HG03378 (cell line): ENCODE measurements around the gene DLX1.
"Not testable (repeated sequence)": the region's sequence is repeated elsewhere in the genome, so short reads cannot be mapped to it uniquely, and the experiment has no call there.

Source experiments
- ATAC-seq: cut with Tn5 transposase; IDR thresholded peaks from one replicate; pipeline ENCODE4 v1.9.1; 2021; ENCODE audit warnings: mild to moderate bottlenecking, moderate library complexity; ENCODE audit not compliant: unreplicated experiment

Gene DLX1

DNA sequence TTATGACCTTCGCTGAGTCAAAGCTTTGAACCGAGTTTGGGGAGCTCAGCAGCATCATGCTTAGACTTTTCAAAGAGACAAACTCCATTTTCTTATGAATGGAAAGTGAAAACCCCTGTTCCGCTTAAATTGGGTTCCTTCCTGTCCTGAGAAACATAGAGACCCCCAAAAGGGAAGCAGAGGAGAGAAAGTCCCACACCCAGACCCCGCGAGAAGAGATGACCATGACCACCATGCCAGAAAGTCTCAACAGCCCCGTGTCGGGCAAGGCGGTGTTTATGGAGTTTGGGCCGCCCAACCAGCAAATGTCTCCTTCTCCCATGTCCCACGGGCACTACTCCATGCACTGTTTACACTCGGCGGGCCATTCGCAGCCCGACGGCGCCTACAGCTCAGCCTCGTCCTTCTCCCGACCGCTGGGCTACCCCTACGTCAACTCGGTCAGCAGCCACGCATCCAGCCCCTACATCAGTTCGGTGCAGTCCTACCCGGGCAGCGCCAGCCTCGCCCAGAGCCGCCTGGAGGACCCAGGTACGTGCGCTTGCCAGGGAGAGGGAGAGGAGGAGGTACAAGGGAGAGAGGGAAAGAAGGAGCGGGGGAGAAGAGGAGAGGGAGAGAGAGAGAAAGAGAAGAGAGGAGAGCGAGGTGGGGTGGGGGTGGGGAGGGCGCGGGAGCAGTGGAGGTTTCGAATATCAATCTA is at the start of gene DLX1:
TSS of gene DLX1 (plus strand) at position 48 of the 700 bp plus-strand sequence. CDS start at position 219, 171 bp downstream.
- ATAC-seq, result no peak

DNA sequence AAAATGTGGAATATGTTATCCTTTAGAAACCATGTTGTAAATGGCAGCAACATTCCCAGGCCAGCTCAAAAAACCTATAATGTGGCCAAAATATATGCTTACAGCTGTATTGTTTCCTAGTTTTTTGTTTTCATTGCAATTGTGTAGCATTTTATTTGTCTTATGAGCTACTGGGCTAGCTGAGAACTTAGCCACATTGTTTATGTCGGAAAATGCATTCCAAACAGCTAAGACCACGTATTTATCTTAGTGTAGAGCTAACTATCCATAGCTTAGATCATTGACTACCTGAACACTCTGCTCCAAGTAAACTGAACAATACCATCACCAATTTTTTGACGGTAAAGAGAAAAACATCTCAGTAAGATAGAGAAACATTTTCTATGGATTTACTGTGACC is 47.2 kb upstream of the DLX1 start:
- no peak for ATAC-seq

DNA sequence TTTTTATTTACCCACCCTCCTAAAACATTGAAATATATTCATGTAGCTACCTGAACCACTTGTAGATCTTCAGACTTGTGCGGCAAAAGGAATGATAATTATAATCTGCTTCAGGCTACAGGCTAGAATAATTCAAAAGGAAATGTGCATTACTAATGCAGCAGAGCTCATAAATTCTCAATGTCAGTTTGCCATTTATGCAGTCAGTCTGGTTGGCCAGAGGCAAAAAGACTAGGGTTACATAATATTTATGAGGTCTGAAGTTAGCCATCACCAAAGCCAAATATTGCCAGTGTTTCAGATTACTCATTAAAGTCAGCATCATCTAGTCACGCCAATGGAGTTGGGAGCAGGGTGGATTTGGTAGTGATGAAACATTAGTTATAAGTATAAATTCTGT is 46.7 kb upstream of the DLX1 start:
- no peak for ATAC-seq

DNA sequence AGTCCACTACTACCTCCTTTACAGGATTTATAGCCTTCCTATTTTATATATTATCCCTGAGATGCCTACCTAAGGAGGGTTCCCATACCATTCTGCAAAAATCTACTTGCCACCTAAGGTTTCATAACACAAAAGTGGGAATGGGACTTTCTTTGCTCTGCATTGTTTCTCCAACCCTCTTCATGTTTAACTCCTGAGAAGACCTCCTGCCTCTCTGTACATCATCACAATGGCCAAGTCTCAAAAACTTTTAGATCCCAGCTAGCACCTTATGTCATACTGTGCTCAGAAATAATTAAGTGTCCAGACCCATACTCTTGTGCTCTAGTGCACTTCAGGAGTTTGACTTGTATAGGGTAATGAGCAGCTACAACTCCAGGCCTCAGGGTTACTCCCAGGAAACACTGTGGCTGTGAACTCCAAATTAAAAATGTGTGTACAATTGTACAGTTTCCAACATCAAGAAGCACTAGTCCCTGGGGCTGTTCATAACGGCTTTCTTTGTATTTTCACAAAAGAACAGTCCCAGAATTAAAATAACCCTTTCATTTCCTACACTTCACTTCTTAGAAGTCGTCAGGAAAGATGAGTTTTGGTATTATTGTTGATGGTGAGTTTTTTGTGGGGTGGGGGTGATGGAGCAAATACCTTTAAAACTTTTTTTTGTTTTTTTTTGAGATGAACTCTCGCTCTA is 46.1 kb upstream of the DLX1 start:
- no peak for ATAC-seq

DNA sequence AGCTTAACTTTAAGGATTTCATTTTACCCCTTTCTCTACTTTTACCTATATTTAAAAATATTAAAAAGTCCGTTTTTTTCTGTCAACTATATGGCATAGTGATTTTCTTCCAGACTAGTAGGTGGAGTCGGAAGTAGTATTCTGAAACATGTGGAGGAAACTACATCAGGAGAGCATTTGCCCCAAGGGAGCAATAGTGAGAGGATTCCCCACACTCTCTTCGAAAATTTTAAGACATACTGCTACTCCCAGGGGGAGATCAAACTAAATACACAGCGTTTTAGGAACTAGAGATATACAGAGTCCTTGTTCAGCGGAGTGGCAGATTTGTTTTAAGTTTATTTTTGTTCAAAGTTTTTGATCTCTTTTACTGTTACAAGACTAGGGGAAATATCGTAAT is 45.0 kb upstream of the DLX1 start:
- no peak for ATAC-seq

DNA sequence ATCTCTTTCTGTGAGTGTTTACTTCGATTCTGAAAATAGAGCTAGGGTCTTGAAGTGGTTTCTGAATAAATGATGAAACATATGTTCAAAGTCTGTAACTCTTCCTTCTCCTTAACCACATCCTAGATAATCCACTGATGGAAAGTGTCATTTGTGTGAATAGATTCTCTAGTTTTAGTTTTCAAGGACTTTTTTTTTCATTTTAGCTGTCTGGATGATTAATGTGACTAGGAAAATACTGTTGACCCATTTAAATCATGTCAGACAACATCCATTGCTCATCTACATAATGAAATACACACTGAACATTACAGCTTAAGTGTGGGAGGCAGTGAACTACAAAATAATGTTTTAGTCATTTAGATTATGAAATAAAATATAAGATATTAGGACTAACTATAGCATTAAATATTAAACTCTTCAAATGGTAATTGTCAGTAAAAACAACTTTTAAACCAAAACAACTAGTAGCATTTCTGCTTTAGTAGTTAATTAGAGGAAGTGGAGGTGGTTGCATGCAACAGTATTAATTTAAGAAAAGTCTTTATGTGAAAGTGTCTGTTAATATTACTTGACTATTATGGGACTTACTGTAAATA is 39.1 kb upstream of the DLX1 start:
- ATAC-seq, result no peak

DNA sequence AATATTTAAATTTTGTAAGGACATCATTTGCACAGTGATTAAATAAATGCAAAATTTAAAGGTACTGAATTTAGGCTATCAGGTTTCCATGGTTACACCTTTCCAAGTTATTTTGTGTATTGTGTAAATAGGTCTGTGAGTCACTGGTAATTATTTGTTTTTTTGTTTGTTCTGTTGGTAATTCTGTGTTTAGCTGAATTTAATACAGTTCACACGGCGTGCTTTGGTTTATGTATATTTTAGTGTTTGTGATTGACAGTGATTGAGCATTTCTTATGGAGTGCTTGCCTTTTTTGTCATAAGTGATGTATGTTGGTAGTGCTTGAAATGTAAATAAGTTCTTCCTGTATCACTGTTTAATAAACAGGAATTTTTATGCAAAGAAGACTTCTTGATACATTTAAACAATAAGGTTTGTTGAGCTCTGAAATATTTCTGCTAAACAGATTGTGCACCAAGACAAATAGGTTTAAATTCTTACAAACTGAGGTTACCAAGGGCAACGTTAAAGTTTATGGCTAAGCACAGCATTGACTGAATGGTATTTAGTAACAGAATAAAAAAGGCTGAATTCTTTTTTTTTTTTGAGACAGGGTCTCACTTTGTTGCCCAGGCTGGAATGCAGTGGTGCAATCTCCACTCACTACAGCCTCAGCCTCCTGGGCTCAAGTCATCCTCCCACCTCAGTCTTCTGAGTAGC is 38.3 kb upstream of the DLX1 start:
- ATAC-seq, result no peak

DNA sequence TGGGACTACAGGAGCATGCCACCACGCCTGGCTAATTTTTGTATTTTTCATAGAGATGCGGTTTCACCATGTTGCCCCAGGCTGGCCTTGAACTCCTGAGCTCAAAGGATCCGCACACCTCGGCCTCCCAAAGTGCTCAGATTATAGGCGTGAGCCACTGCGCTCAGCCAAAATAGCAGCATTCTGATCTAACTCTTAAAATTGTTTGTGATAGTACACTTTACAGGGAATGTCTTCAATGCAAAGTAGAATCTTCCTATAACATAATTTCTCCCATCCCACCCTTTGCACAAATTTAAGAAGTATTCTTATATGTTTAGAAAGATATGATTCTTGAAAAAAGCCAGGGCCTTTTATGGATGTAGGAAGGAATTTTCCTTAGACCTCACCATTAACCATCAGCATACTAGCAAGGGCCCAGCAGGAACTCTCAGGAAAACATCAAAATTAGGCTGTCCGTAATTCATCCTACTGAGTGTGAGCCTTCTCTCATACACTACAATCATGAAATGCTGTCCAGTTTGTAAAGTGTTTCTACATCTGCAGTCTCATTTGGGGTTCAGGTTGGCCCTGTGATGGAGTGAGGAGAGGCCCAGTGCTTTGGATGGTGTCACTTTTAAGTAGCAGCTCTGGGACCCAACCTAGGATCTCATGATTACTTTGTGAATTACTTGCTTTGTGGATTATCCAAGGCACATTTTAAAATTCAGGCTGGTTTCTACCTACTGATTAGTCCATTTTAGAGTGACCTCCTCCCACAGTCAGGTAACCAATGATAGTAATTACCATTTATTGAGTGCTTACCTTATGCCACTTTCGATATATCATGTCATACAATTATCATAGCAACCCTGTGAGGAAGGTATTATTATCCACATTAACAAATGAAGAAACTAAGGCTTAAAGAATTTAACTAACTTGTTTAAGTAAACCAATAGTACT is 37.5 kb upstream of the DLX1 start:
- ATAC-seq, result no peak

DNA sequence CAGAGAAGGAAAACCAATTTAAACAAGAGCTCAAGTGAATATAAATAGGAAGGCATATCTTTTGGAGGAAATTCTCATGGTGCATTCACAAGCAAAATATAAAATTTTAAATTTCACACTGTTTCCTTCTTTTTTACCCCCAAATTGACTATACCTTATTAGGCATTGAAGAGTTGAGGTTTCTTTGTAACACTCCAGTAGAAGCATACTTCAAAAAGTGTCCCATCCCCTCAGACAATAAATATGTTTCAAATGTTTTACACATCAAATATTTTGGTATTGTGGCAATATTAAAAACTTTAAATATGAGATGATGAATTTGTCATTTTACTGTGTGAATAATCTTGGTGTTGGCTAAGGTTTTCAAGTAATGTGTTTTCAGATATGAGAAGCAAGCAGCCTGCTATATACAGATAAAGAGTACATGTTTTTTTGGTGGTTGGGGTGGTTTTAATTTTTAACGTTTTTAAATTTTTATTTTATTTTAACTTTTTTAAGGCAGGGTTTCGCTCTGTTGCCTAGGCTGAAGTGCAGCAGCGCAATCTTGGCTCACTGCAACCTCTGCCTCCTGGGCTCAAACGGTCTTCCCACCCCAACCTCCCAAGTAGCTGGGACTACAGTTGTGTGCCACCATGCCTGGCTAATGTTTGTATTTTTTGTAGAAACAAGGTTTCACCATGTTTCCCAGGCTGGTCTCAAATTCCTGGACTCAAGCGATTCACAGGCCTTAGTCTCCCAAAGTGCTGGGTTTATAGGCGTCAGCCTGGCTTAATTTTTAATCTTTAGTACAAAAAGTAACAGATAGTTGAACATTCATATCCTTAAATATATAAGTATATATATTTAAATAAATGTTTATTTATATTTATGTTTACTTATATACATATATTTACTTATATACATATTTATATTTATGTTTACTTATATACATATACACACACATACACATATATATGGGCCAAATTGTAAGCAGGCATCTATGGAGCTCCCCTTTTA is 36.5 kb upstream of the DLX1 start:
- no peak for ATAC-seq

DNA sequence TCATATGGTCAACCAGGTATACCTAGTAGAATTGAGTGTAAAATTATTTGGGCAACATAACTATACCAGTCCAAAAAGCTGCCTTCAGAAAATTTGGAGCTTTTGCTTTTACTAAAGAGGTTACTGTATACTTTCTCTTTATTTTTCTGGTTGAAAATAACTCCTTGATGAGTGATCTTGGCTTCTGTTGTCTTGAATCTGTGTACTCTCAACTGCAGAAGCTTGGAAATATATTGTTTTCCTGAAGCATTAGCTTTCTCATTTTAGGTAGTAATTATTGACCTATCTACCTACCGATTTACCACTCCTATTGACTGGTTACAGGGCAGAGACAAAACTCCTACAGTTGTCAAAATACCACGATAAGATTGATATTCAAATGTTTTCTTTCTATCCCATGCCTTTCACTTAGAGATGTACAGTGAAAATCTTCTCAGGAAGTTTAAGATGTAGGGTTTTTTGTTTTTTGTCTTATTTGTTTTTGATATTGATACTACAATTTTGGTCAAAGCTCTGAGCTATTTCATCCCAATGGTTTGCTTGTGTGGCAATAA is 35.7 kb upstream of the DLX1 start:
- ATAC-seq, result no peak

DNA sequence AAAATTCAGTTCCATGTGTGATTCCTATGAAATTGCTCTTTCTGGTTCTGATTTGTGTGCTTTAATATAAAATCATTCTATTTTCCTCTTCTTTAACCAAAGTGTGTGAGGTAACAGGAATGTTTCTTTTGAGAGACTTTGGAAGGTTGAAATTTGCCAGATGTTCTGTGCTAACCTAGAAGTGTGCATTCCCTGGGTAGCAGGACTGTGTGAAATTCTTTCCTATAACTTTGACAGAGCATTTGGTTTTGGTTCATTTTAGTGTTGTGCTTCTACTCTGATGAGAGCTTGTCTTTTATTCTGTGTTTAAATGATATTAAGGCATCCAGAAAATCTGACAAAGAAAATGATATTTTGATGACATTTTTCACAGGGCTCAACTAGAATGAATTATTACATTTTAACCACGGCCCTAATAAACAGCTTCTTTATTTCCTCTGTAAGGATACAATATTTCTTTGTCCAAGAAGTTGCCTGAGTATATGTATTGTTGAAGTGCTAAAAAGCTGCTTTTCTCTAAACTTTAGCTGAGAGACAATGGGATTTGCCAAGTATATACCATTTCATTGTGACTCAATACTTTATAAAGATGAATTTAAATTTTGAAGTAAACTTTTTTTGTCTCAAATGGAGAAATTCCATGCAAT is 34.7 kb upstream of the DLX1 start:
- ATAC-seq, result no peak

DNA sequence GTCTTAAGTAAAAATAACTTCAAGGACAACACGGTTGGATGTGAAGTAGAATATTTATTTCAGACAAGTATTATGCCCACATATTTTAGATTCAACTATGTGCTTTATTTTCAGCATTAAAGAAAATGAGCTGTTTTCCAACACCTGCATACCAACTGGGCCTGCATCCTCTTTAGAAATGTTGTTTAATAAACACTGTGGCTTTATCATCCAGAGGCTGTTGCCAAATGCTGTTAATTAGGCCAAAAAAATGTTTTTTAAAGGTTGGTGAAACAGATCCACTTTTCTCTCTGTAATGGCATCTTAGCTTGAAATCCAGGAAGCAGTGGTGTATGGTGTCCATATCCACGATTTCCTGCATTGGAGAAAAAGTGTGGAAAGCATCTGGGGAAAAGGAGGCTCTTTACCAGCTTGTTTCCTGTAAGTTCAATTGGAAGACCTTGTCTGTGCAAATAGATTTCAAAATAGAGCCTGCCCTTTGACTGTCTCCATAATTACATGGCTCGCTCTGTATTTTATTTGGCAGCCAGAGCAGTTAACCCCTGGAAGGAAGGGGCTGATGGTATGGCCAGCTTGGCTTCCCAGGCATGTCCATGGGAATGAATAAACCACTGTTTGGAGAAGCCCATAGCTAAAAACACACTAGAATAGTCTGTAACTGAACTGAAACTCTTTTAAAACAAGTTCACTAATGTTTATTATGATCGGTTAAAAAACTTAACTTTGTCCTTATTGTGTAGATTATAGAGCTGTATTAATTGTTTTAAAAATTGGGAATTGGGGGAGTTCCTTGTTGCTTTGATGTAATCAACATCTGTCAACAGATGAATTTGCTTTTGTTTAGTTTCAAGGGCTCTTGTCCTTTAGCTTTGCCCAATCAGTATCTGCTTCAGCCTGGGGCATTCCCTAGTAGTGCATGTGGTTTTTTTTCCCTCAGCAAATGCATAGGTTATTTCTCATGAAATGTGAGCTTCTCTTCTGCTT is 33.0 kb upstream of the DLX1 start:
- ATAC-seq, result no peak

DNA sequence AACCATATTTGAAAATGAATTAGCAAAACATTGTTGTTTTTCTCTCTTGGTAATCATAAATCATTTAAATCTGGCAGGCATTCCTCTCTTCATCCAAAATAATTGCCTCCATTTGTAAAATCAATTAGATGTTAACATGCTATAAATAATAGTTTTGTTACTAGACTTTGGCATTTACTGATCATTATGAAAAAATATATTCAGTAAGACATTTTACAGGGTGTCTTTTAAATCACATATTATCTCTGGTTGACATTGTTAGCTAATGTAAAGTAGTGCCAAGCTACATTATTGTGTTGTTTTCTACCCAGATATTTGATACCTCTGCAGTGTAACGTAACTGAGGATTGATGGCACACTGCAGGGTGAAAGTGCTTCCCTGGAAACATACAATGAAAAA is 31.8 kb upstream of the DLX1 start:
- no peak for ATAC-seq

DNA sequence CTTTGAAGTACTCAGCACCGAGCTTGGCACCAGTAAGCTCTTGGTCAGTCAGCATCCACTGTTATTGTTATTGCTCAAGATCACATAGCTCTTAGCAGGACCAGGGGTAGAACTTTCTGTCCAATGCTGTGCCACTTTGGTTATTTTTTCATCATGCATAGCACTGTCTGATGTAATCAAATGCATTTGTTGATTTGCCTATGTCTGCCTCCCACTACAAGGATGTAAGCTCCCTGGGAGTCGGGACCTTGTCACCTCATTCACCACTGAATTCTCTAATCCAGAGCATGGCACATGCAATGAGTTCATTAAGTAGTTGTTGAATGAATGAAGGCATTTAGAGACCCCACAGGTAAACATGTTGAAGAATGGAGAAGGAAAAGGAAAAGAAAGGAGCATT is 29.0 kb upstream of the DLX1 start:
- ATAC-seq, result no peak

DNA sequence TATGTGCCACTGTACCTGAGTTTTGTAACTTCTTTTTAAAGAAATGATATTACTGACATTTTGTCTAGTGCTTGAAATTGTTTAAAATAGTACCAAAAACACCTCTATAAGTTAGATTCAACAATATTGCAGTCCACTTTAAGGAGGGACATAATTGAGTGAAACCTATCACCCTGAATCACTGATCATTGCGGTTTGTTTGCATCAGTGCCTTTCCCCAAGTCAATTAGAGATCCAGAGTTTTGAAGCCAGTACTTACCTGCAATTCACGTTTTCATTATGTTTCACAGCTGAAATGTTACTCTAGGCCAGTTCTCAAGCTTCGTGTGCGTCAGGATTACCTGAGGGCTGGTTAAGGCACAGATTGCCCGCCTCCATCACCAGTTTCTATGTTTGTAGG is 26.6 kb upstream of the DLX1 start:
- no peak for ATAC-seq

DNA sequence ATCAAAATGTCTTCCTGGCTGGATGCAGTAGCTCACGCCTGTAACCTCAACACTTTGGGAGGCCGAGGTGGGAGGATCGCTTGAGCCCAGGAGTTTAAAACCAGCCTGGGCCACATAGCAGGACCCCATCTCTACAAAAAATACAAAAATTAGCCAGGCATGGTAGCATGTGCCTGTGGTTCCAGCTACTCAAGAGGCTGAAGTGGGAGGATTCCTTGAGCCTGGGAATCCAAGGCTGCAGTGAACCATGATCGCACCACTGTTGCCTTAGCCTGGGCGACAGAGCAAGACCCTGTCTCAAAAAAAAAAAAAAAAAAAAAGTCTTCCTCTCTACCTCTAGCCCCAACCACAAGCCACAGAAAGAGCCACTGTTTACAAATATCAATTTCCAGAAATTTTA is 25.2 kb upstream of the DLX1 start:
- ATAC-seq, result not testable (repeated sequence)

DNA sequence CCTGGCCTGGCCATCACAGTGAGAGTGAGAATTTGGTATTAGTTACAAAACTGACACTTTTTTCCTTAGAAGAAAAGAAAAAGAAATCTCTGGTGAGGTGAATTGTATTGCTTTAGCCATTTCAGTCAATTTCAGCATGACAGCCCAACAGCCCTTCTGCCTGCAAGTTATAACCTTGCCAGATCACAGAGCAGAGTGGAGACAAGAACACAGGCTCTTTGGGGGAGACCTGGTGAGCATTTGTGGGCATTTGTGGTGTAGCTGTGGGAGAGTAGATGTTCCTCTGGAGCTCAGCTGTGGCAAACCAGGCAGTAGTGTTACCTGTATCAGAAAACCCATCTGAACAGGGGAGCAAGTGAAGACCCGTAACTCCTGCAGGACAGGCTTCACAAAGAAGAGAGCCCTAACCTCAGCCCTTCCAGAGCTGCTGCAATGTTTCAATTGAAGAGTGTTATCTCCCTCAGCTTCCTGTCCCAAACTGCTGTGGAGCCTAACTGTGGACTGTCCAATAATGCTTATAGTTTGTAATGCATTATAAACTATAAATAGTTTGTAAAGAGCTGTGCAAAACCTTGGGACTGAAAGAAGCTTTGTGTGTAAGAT is 22.8 kb upstream of the DLX1 start:
- no peak for ATAC-seq
